Sigmoid colon (tissue), 7 donors: ENCODE measurements around the gene WFIKKN1. TPM values are rescaled to one million over a fixed set of nuclear protein-coding genes. Genes with fewer than 3 reads are reported as not detected.

Experiments used
- DNase-seq: peaks from one replicate; pipeline ENCODE4 v3.0.0-alpha.2; 2019
- H3K27ac ChIP-seq, 4 donors: fragments of 200-600 bp; sonication (generic); one replicate each; pipeline ENCODE4 v1.5.1; 2016 to 2019; ENCODE audit warnings: mild to moderate bottlenecking in 1 of 4
- H3K27me3 ChIP-seq, 3 donors: fragments of 200-600 bp; sonication (generic); one replicate each; pipeline ENCODE4 v1.5.1; 2019; ENCODE audit warnings: mild to moderate bottlenecking in 1 of 3
- H3K36me3 ChIP-seq, 4 donors: fragments of 200-600 bp; sonication (generic); one replicate each; pipeline ENCODE4 v1.5.1; 2016 to 2019
- H3K4me1 ChIP-seq, 4 donors: fragments of 200-600 bp; sonication (generic); one replicate each; pipeline ENCODE4 v1.5.1; 2017 to 2019
- H3K4me3 ChIP-seq, 4 donors: fragments of 200-600 bp; sonication (generic); one replicate each; pipeline ENCODE4 v1.5.1; 2017 to 2019; ENCODE audit warnings: mild to moderate bottlenecking in 2 of 4, moderate library complexity in 1 of 4
- H3K9me3 ChIP-seq, 4 donors: fragments of 200-600 bp in 3 of 4; sonication (generic) in 3 of 4; one replicate each; pipeline versions ENCODE4 v1.5.1 to v1.6.1; 2013 to 2019
- EP300 ChIP-seq, 4 donors: sonication (generic); formaldehyde crosslinking; IDR thresholded peaks; one replicate each; pipeline ENCODE4 v1.6.1; 2017; ENCODE audit warnings: antibody characterized with exemption in 4 of 4
- POLR2A ChIP-seq, 2 donors: fragments of 450-650 bp; IDR thresholded peaks; one replicate each; pipeline ENCODE4 v1.6.1; 2016; ENCODE audit warnings: antibody characterized with exemption in 2 of 2, mild to moderate bottlenecking in 2 of 2, moderate library complexity in 2 of 2
- POLR2AphosphoS5 ChIP-seq, 4 donors: sonication (generic); formaldehyde crosslinking; IDR thresholded peaks; one replicate each; pipeline ENCODE4 v1.6.1; 2017; ENCODE audit warnings: antibody characterized with exemption in 4 of 4
- WGBS, 2 donors: extraction: QIAGEN DNeasy Blood & Tissue Kit; methylation state at CpG; one replicate each; pipeline ENCODE4 v1.1.7; 2013; 5-methylcytosine and 5-hydroxymethylcytosine counted together
- intact Hi-C: fragments of 100-400 bp; cut with DNase I; formaldehyde crosslinking; loops from one replicate; pipeline ENCODE4 v1.15.1; 2023
- polyA plus RNA-seq, 3 donors: library from polyadenylated mRNA; stranded (reverse); fragments of 200-250 nt; gene quantifications; one replicate each; pipeline ENCODE4 v1.2.3, GENCODE V29; 2013
- total RNA-seq, 4 donors: library from RNA; depleted of rRNA; stranded (reverse); fragments of >200 nt; gene quantifications; one replicate each; pipeline ENCODE4 v1.1.0, GENCODE V29; 2016
- TF ChIP-seq, protein P1 (sequence below), 4 experiments: fragments of 450-650 bp in 3 of 4; fragments of 200-600 bp in 1 of 4; IDR thresholded peaks; one replicate each; pipeline ENCODE4 v1.5.1; 2016 to 2019; ENCODE audit warnings: antibody characterized with exemption in 4 of 4, mild to moderate bottlenecking in 3 of 4, moderate library complexity in 2 of 4
- donor health status: healthy with polysubstance abuse.
- donor health status: Bipolar disorder and iron deficiency.
- donor health status: healthy.

WFIKKN1 gene
- total and polyA plus RNA-seq, 7 donors = 0.27 to 1.4 (median 0.49) TPM

DNA sequence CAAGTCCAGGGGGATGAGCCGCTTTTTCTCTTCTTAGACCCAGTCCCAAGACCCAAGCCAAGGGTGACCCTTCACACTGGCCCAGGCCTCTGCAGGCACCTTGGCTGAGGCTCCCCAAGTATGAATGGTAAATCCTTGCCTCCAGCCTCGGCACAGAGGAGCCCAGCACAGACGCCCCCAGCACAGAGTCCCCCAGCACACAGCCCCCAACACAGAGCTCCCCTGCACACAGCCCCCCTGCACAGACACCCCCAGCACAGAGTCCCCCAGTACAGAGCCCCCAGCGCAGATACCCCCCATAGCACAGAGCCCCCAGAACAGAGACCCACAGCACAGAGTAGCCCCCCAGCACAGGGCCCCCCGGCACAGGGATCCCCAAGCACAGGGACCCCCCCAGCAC, 9.8 kb downstream of the WFIKKN1 start:
- H3K27ac ChIP-seq = peak overlapping the region; percentile 81 to 91 (median 90)
- peak overlapping the region in 1 of 4 donors; percentile 90 for H3K4me3 ChIP-seq
- 78 to 95% methylated on average over 5 of the region's 5 CpGs for WGBS, 2 donors
- no peak for DNase-seq
- TF ChIP-seq, protein P1, sequence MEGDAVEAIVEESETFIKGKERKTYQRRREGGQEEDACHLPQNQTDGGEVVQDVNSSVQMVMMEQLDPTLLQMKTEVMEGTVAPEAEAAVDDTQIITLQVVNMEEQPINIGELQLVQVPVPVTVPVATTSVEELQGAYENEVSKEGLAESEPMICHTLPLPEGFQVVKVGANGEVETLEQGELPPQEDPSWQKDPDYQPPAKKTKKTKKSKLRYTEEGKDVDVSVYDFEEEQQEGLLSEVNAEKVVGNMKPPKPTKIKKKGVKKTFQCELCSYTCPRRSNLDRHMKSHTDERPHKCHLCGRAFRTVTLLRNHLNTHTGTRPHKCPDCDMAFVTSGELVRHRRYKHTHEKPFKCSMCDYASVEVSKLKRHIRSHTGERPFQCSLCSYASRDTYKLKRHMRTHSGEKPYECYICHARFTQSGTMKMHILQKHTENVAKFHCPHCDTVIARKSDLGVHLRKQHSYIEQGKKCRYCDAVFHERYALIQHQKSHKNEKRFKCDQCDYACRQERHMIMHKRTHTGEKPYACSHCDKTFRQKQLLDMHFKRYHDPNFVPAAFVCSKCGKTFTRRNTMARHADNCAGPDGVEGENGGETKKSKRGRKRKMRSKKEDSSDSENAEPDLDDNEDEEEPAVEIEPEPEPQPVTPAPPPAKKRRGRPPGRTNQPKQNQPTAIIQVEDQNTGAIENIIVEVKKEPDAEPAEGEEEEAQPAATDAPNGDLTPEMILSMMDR (IDR thresholded peaks at IDR 0.05) = no peak
- no peak for TF ChIP-seq POLR2AphosphoS5 (IDR thresholded peaks at IDR 0.05)
- no peak for TF ChIP-seq EP300 (IDR thresholded peaks at IDR 0.05)
- no peak for TF ChIP-seq POLR2A (IDR thresholded peaks at IDR 0.05)
- H3K36me3 ChIP-seq = no peaks in the 10 kb centered on the region
- no peaks in the 10 kb centered on the region for H3K9me3 ChIP-seq
- intact Hi-C loops = no loop called here
- H3K4me1 ChIP-seq = peaks cover 0 to 41% (median 31%) of the 10 kb centered on the region in 4 donors
- H3K27me3 ChIP-seq = no peaks in the 10 kb centered on the region

DNA sequence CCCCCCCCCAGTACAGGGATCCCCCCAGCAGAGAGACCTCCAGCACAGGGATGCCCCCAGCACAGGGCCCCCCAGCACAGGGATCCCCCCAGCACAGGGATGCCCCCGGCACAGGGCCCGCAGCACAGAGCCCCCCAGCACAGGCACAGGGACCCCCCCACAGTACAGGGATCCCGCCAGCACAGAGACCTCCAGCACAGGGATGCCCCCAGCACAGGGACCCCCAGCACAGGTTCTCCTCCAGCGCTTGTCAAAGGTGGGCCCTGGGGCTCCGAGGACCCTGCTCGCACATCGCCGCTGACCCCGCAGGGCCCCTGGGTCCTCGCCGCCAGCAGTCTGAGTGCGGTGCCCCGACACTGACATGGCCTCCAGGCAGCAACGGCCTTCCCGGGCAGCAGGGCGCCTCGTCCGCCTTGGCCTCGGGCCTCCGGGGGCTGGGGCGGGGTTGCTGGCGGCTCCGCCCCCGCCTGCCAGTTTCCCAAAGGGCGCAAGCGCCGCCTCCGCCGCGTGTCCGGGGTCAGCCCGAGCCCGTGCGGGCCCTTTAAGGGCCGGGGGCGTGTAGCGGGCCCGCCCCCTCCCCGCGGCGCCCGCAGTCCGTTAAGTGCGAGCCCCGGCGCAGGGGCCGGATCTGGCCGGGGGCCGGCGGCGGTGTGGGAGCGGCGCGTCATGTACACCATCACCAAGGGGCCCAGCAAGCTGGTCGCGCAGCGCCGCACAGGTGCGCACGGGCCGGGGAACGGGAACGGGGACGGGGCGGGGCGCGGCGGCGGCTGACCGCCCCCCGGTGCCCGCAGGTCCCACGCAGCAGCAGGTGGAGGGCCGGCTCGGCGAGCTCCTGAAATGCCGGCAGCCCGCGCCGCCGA, 10.8 kb downstream of the WFIKKN1 start, which contains the start of gene MCRIP2:
MCRIP2 (plus strand) TSS at position 503 of the 863 bp plus-strand sequence; CDS start at position 667, 164 bp downstream.
- Histone ChIP-seq H3K4me3 (peak within 1 kb of the TSS; percentile 49 to 93 (median 84)), H3K27ac (peak within 1 kb of the TSS; percentile 81 to 91 (median 90)), H3K36me3 (no peaks in the 10 kb centered on the region), H3K4me1 (peaks cover 0 to 38% (median 31%) of the 10 kb centered on the region in 4 donors), H3K27me3 (no peaks in the 10 kb centered on the region), H3K9me3 (no peaks in the 10 kb centered on the region)
- peak; percentile 41 to 65 for TF ChIP-seq POLR2A (IDR thresholded peaks at IDR 0.05)
- TF ChIP-seq POLR2AphosphoS5 (IDR thresholded peaks at IDR 0.05) = peak; percentile 23 to 93 (median 61)
- TF ChIP-seq EP300 (IDR thresholded peaks at IDR 0.05) = no peak
- TF ChIP-seq, protein P1 (IDR thresholded peaks at IDR 0.05) = no peak
- WGBS, 2 donors = 1 to 2% methylated on average over 81 of the region's 81 CpGs
- DNase-seq = peak; percentile 91
- intact Hi-C loops = loop anchor here (1.0 kb wide), 1 partner anchor 19 kb away; no protein-coding TSS in a partner anchor

DNA sequence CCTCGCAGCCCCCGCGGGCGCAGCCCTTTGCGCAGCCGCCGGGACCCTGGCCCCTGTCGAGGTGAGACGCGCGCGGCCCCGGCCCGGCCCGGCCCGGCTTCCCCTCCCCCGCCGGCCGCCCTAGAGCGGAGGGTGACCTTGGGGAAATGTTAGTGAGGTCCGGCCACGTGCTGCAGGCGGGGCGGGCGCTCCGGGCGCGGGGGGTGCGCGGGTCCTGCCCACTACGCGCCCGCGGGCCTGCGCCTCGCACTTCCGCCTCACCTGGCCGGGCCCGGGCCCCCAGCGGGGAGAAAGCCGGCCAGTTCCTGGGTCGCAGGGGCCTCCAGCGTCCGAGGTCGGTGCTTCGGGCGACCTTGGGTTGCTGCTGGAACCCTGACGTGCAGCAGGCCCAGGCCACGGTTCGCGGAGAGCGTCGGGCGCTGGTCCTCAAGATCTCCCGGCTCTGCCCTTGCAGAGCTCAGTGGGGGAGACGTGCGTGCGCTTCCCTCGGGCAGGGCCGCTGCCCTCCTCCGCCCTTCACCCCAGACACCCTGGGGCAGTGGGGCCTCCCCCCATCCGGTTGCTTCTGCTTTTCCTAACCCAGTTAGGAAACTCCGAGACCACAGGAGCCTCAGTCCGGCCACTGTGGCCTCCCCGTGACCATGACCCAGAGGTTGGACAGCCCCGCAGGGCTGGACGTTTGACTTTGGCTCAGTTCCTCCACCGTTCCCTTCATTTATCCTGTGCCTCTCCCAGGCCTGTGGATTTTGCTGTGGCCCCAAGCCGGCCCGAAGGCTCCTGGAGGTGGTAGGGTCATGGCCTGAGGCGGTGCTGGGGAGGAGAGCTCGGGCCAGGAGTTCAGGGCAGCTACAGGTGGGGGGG, 11.6 kb downstream of the WFIKKN1 start:
- Histone ChIP-seq H3K9me3 (no peaks in the 10 kb centered on the region), H3K4me3 (peak overlapping the region; percentile 49 to 93 (median 84)), H3K27me3 (no peaks in the 10 kb centered on the region), H3K36me3 (no peaks in the 10 kb centered on the region), H3K4me1 (peaks cover 0 to 43% (median 33%) of the 10 kb centered on the region in 4 donors), H3K27ac (peak overlapping the region; percentile 81 to 91 (median 90))
- DNase-seq = peak; percentile 84
- WGBS, 2 donors = 2 to 6% methylated on average over 72 of the region's 72 CpGs
- intact Hi-C loops = loop anchor here (1.0 kb wide), 1 partner anchor 18 kb away; no protein-coding TSS in a partner anchor
- TF ChIP-seq POLR2A (IDR thresholded peaks at IDR 0.05) (no peak), EP300 (IDR thresholded peaks at IDR 0.05) (no peak), POLR2AphosphoS5 (IDR thresholded peaks at IDR 0.05) (peak in 2 of 4 donors; percentile 7 to 33)
- TF ChIP-seq, protein P1 (IDR thresholded peaks at IDR 0.05) = no peak

DNA sequence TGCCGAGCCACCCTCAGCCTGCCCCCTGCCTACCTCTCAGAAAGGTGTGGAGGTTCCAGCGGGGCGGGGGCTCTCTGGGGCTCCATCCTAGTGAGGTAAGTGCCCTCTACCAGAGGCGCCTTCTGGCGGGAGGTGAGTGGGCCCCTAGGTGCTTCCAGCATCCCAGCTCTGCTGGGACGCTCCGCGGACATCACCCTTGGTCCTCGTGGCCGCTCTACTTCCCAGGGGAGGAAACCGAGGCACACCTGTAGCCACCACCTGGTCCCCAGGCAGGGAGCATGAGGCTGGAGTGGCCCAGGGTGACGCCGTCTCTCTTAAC, 12.2 kb downstream of the WFIKKN1 start:
- Histone ChIP-seq H3K36me3 (no peaks in the 10 kb centered on the region), H3K9me3 (no peaks in the 10 kb centered on the region), H3K27ac (peak overlapping the region; percentile 81 to 91 (median 90)), H3K4me1 (peaks cover 0 to 43% (median 33%) of the 10 kb centered on the region in 4 donors), H3K4me3 (peak overlapping the region; percentile 49 to 93 (median 84)), H3K27me3 (no peaks in the 10 kb centered on the region)
- TF ChIP-seq, protein P1 (IDR thresholded peaks at IDR 0.05) = no peak
- TF ChIP-seq POLR2AphosphoS5 (IDR thresholded peaks at IDR 0.05) (no peak), POLR2A (IDR thresholded peaks at IDR 0.05) (no peak), EP300 (IDR thresholded peaks at IDR 0.05) (no peak)
- no peak for DNase-seq
- 42 to 85% methylated on average over 13 of the region's 13 CpGs for WGBS, 2 donors
- intact Hi-C loops = no loop called here
